DND-41 (cell line): ENCODE data around the gene ANKRD55.

ENCODE experiments used
- ATAC-seq: fragments of 200-7000 bp; cut with Tn5 transposase; 3 replicates; pipeline ENCODE4 v1.9.1; 2021; ENCODE audit warnings: low read depth; ENCODE audit not compliant: insufficient read depth
- DNase-seq: peaks from one replicate; pipeline ENCODE4 v3.0.0-alpha.2; 2020
- H2AFZ ChIP-seq: 2 replicates; pipeline ENCODE4 v1.6.0; 2012; ENCODE audit warnings: low read depth, low read length
- H3K27ac ChIP-seq: 2 replicates; pipeline ENCODE4 v1.5.1; 2012; ENCODE audit warnings: low read length, inconsistent platforms
- H3K27me3 ChIP-seq: fragments of 200-600 bp; sonication (generic); 2 replicates; pipeline ENCODE4 v1.6.0; 2012; ENCODE audit warnings: low read length, mild to moderate bottlenecking, inconsistent platforms; ENCODE audit not compliant: insufficient read depth, poor library complexity
- H3K36me3 ChIP-seq: 2 replicates; pipeline ENCODE4 v1.5.1; 2012; ENCODE audit warnings: low read length, inconsistent platforms; ENCODE audit not compliant: insufficient read depth
- H3K4me1 ChIP-seq: 2 replicates; pipeline ENCODE4 v1.5.1; 2012; ENCODE audit warnings: mild to moderate bottlenecking, low read length; ENCODE audit not compliant: insufficient read depth
- H3K4me2 ChIP-seq: 2 replicates; pipeline ENCODE4 v1.6.0; 2012; ENCODE audit warnings: mild to moderate bottlenecking, moderate library complexity, low read length, inconsistent platforms; ENCODE audit not compliant: insufficient read depth
- H3K4me3 ChIP-seq, 2 experiments: fragments of 200-600 bp in 1 of 2; shearing (Covaris generic) in 1 of 2; 2 replicates each; pipeline ENCODE4 v1.5.1; 2012 to 2016; ENCODE audit warnings: inconsistent platforms in 2 of 2, low read length in 2 of 2, mild to moderate bottlenecking in 2 of 2, low read depth in 1 of 2, moderate library complexity in 1 of 2
- H3K79me2 ChIP-seq: 2 replicates; pipeline ENCODE4 v1.6.0; 2012; ENCODE audit warnings: low read length, inconsistent platforms; ENCODE audit not compliant: insufficient read depth
- H3K9ac ChIP-seq: 2 replicates; pipeline ENCODE4 v1.6.0; 2012; ENCODE audit warnings: low read depth, mild to moderate bottlenecking, inconsistent platforms, low read length, moderate library complexity
- H3K9me3 ChIP-seq: 2 replicates; pipeline ENCODE4 v1.5.1; 2012; ENCODE audit warnings: low read length, moderate library complexity, mild to moderate bottlenecking, inconsistent platforms; ENCODE audit not compliant: insufficient read depth, severe bottlenecking
- H4K20me1 ChIP-seq: 2 replicates; pipeline ENCODE4 v1.6.0; 2012; ENCODE audit warnings: low read length; ENCODE audit not compliant: insufficient read depth
- CTCF ChIP-seq: IDR thresholded peaks from 2 replicates; pipeline ENCODE4 v1.5.1; 2012; ENCODE audit warnings: borderline replicate concordance, low read length, moderate library complexity, mild to moderate bottlenecking; ENCODE audit not compliant: poor library complexity, severe bottlenecking; ENCODE audit errors: extremely low read depth
- EZH2 ChIP-seq: IDR thresholded peaks from 3 replicates; pipeline ENCODE4 v1.6.1; 2012; ENCODE audit warnings: borderline replicate concordance, low read depth, mild to moderate bottlenecking, moderate library complexity, low read length, inconsistent platforms; ENCODE audit not compliant: severe bottlenecking

Gene ANKRD55

GRCh38 chr5:56078278-56079156 is 154.6 kb downstream of the ANKRD55 start:
- H3K36me3 ChIP-seq = no peaks in the 10 kb centered on the region
- TF ChIP-seq EZH2 (no peak), CTCF (no peak)
- ATAC-seq (no peak), DNase-seq (no peak)
- H3K4me2 ChIP-seq = no peak overlapping the region
- H3K4me3 ChIP-seq = no peak overlapping the region
- H3K9ac ChIP-seq = no peak overlapping the region
- H2AFZ ChIP-seq = no peak overlapping the region
- H3K79me2 ChIP-seq = no peaks in the 10 kb centered on the region
- H3K4me1 ChIP-seq = no peaks in the 10 kb centered on the region
- no peaks in the 10 kb centered on the region for H3K9me3 ChIP-seq
- no peak overlapping the region for H3K27ac ChIP-seq
- no peaks in the 10 kb centered on the region for H4K20me1 ChIP-seq
- H3K27me3 ChIP-seq = no peaks in the 10 kb centered on the region

- Histone ChIP-seq H3K4me1 (no peaks in the 10 kb centered on the region), H3K4me3 (no peak overlapping the region), H3K4me2 (no peak overlapping the region), H3K9me3 (no peaks in the 10 kb centered on the region), H3K79me2 (no peaks in the 10 kb centered on the region), H3K27me3 (no peaks in the 10 kb centered on the region), H3K36me3 (no peaks in the 10 kb centered on the region), H2AFZ (no peak overlapping the region), H3K9ac (no peak overlapping the region), H3K27ac (no peak overlapping the region), H4K20me1 (no peaks in the 10 kb centered on the region)
- no peak for DNase-seq
- no peak for ATAC-seq
- TF ChIP-seq EZH2 (no peak), CTCF (no peak)
Observed at GRCh38 chr5:56077796-56078233, 155.3 kb downstream of the ANKRD55 start.

GRCh38 chr5:56076486-56076885 is 156.6 kb downstream of the ANKRD55 start:
- TF ChIP-seq EZH2 = no peak
- TF ChIP-seq CTCF = no peak
- H3K4me1 ChIP-seq = peaks cover 3% of the 10 kb centered on the region
- H3K27me3 ChIP-seq = peaks cover 3% of the 10 kb centered on the region
- no peaks in the 10 kb centered on the region for H3K36me3 ChIP-seq
- H3K4me2 ChIP-seq = no peak overlapping the region
- no peaks in the 10 kb centered on the region for H3K9me3 ChIP-seq
- no peak overlapping the region for H3K27ac ChIP-seq
- no peak overlapping the region for H2AFZ ChIP-seq
- no peak for DNase-seq
- H3K79me2 ChIP-seq = no peaks in the 10 kb centered on the region
- H3K4me3 ChIP-seq = no peak overlapping the region
- H3K9ac ChIP-seq = no peak overlapping the region
- ATAC-seq = no peak
- no peaks in the 10 kb centered on the region for H4K20me1 ChIP-seq
